MM.1S (cell line): Measurements from ENCODE around the gene RCN1.

Source experiments
- DNase-seq: peaks from one replicate; pipeline ENCODE4 v3.0.0-alpha.2; 2015
- H2AFZ ChIP-seq: fragments of 300-600 bp; sonication (generic); 2 replicates; pipeline ENCODE4 v1.6.0; 2016; ENCODE audit warnings: antibody characterized with exemption, low read length
- H3F3A ChIP-seq: fragments of 300-600 bp; sonication (generic); 2 replicates; pipeline ENCODE4 v1.6.1; 2016; ENCODE audit warnings: mild to moderate bottlenecking, antibody characterized with exemption, low read length, moderate library complexity, mixed read lengths; ENCODE audit not compliant: insufficient read depth
- H3K27ac ChIP-seq: fragments of 300-600 bp; sonication (generic); 2 replicates; pipeline ENCODE4 v1.5.1; 2016; ENCODE audit warnings: mild to moderate bottlenecking, low read length
- H3K27me3 ChIP-seq: fragments of 300-600 bp; sonication (generic); replicated peaks from 2 replicates; pipeline ENCODE4 v1.6.0; 2016; ENCODE audit warnings: low read length; ENCODE audit not compliant: insufficient read depth
- H3K36me3 ChIP-seq: fragments of 300-600 bp; sonication (generic); replicated peaks from 2 replicates; pipeline ENCODE4 v1.6.1; 2016; ENCODE audit warnings: mild to moderate bottlenecking, low read length, mixed read lengths; ENCODE audit not compliant: insufficient read depth
- H3K4me1 ChIP-seq: fragments of 300-600 bp; sonication (generic); 2 replicates; pipeline ENCODE4 v1.6.1; 2016; ENCODE audit warnings: low read length, mixed read lengths
- H3K4me2 ChIP-seq: fragments of 300-600 bp; sonication (generic); 2 replicates; pipeline ENCODE4 v1.6.0; 2016; ENCODE audit warnings: low read depth, low read length
- H3K4me3 ChIP-seq: fragments of 300-600 bp; sonication (generic); 2 replicates; pipeline ENCODE4 v1.5.1; 2016; ENCODE audit warnings: low read length, mixed read lengths
- H3K79me2 ChIP-seq: fragments of 300-600 bp; sonication (generic); 2 replicates; pipeline ENCODE4 v1.6.1; 2016; ENCODE audit warnings: mixed run types, low read length, mixed read lengths
- H3K9ac ChIP-seq: fragments of 300-600 bp; sonication (generic); 2 replicates; pipeline ENCODE4 v1.6.1; 2016; ENCODE audit warnings: low read length, mixed read lengths
- H3K9me2 ChIP-seq: fragments of 300-600 bp; sonication (generic); replicated peaks from 2 replicates; pipeline ENCODE4 v1.6.1; 2016; ENCODE audit warnings: mild to moderate bottlenecking, low read length, mixed read lengths; ENCODE audit not compliant: insufficient read depth
- H3K9me3 ChIP-seq: fragments of 300-600 bp; sonication (generic); replicated peaks from 2 replicates; pipeline ENCODE4 v1.6.1; 2016; ENCODE audit warnings: mild to moderate bottlenecking, low read length, mixed read lengths; ENCODE audit not compliant: insufficient read depth
- H4K20me1 ChIP-seq: fragments of 300-600 bp; sonication (generic); 2 replicates; pipeline ENCODE4 v1.6.1; 2016; ENCODE audit warnings: mild to moderate bottlenecking, low read length, moderate library complexity, mixed read lengths; ENCODE audit not compliant: insufficient read depth
- EZH2 ChIP-seq: fragments of 300-600 bp; sonication (generic); optimal IDR thresholded peaks from 2 replicates; pipeline ENCODE3; 2017; ENCODE audit warnings: low read depth, mild to moderate bottlenecking, antibody characterized with exemption, low read length, mixed read lengths
- EZH2phosphoT487 ChIP-seq: fragments of 300-600 bp; sonication (generic); IDR thresholded peaks from 2 replicates; pipeline ENCODE4 v1.6.1; 2018; ENCODE audit warnings: antibody characterized with exemption, low read length
- TF ChIP-seq, protein P1 (sequence below): fragments of 300-600 bp; sonication (generic); IDR thresholded peaks from 2 replicates; pipeline ENCODE4 v1.5.1; 2016; ENCODE audit warnings: antibody characterized with exemption, low read length, mixed read lengths

Gene RCN1

DNA sequence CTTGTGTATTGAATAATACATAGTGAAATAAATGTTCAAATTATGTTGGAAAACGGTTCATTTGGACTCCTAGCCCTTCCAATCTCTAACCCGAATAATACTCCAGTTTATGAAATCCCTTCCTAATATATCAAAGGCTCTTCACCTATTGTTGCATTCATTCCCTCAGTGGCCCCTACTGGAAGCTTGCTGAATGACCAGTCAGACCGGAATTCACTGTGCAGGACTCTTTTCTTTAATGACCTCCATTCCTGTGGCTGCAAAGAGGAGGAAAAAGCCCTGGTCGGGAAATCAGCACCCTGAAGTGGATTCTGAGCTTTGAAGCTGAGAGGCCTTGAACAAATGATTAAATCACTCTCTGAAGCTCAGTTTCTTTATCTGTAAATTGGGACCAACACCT, 19.1 kb upstream of the RCN1 start:
- no peak overlapping the region for H3K9ac ChIP-seq
- no peaks in the 10 kb centered on the region for H3K36me3 ChIP-seq
- H4K20me1 ChIP-seq = no peaks in the 10 kb centered on the region
- H3K27ac ChIP-seq = no peak overlapping the region
- no peaks in the 10 kb centered on the region for H3K9me2 ChIP-seq
- no peaks in the 10 kb centered on the region for H3K79me2 ChIP-seq
- H3K4me2 ChIP-seq = no peak overlapping the region
- DNase-seq = no peak
- H2AFZ ChIP-seq = no peak overlapping the region
- no peak overlapping the region for H3K4me3 ChIP-seq
- H3K27me3 ChIP-seq = no peaks in the 10 kb centered on the region
- no peak for TF ChIP-seq EZH2phosphoT487
- TF ChIP-seq, protein P1, sequence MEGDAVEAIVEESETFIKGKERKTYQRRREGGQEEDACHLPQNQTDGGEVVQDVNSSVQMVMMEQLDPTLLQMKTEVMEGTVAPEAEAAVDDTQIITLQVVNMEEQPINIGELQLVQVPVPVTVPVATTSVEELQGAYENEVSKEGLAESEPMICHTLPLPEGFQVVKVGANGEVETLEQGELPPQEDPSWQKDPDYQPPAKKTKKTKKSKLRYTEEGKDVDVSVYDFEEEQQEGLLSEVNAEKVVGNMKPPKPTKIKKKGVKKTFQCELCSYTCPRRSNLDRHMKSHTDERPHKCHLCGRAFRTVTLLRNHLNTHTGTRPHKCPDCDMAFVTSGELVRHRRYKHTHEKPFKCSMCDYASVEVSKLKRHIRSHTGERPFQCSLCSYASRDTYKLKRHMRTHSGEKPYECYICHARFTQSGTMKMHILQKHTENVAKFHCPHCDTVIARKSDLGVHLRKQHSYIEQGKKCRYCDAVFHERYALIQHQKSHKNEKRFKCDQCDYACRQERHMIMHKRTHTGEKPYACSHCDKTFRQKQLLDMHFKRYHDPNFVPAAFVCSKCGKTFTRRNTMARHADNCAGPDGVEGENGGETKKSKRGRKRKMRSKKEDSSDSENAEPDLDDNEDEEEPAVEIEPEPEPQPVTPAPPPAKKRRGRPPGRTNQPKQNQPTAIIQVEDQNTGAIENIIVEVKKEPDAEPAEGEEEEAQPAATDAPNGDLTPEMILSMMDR = peak; percentile 7; the same call in 1 of the 2 replicates
- no peaks in the 10 kb centered on the region for H3K9me3 ChIP-seq
- H3K4me1 ChIP-seq = peaks cover 5% of the 10 kb centered on the region; the same call in 1 of the 2 replicates
- H3F3A ChIP-seq = no peaks in the 10 kb centered on the region; the same call in 1 of the 2 replicates

DNA sequence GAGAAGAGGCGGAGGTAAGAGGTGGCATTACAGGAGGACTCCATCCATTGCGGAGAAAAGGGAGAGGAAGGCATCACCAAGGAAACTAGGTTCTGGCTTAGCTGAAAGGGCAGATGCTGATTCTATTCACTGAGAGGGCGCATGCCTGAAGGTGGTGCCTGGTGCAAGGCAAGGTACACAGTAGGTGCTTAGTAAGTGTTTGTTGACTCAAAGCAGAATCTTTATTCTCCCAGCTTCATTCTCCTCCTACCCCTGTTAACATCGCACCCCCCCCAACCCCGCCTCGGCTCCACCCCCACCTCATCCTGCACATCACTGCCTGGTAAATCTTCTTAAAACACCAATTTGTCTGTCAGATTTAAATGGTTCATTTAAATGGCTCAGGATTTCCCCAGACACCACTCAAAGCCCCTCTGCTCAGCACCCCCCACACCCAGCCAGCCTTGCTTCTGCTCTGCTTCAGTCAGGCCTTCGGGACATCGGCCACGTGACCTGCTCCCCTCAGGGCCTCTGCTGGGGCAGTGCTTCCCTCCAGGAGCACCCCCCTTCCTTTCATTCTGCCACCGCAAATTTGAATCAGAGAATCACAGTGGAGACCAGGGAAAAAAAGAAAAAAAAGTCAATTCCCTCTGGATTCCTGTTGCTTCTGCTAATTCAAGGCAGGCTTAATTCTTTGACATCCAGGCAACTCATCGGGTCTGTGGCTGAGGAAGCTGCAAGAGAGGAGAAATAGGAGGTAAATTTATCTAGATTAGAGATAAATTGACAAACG, 17.8 kb upstream of the RCN1 start:
- no peak for DNase-seq
- no peaks in the 10 kb centered on the region for H3K36me3 ChIP-seq
- H3K9ac ChIP-seq = no peak overlapping the region
- H3K9me2 ChIP-seq = no peaks in the 10 kb centered on the region
- H3F3A ChIP-seq = no peaks in the 10 kb centered on the region; the same call in 1 of the 2 replicates
- no peak overlapping the region for H3K4me3 ChIP-seq
- H4K20me1 ChIP-seq = no peaks in the 10 kb centered on the region
- no peak overlapping the region for H3K27ac ChIP-seq
- no peak overlapping the region for H3K4me2 ChIP-seq
- no peaks in the 10 kb centered on the region for H3K79me2 ChIP-seq
- no peaks in the 10 kb centered on the region for H3K27me3 ChIP-seq
- no peak overlapping the region for H2AFZ ChIP-seq
- H3K4me1 ChIP-seq = peaks cover 5% of the 10 kb centered on the region; the same call in 1 of the 2 replicates
- TF ChIP-seq EZH2phosphoT487 = no peak
- TF ChIP-seq, protein P1 = no peak
- TF ChIP-seq EZH2 = no peak
- H3K9me3 ChIP-seq = no peaks in the 10 kb centered on the region

DNA sequence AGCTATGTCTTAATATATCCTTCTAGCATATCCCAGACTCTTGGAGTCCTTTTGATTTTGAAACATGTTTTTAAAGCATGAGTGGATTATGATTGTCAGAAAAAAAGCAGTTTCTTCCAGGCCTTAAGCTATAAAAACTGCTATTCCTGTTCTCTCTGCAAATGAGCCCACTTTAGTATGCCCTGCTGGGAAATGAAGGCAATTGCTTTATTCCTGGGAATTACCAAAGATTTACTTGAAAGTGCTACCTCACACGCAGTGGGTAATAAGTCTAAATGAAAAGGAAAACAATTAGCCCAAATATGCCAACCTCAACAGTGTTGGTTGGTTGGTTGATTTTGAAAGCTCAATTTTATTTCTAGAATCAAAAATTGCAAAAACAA, 17.2 kb upstream of the RCN1 start:
- H3K4me2 ChIP-seq = no peak overlapping the region
- H3K79me2 ChIP-seq = no peaks in the 10 kb centered on the region
- TF ChIP-seq EZH2 (no peak), EZH2phosphoT487 (no peak)
- TF ChIP-seq, protein P1 = no peak
- H3K9me2 ChIP-seq = no peaks in the 10 kb centered on the region
- H2AFZ ChIP-seq = no peak overlapping the region
- H4K20me1 ChIP-seq = no peaks in the 10 kb centered on the region
- H3K9ac ChIP-seq = no peak overlapping the region
- DNase-seq = no peak
- no peak overlapping the region for H3K4me3 ChIP-seq
- no peaks in the 10 kb centered on the region for H3K27me3 ChIP-seq
- H3K36me3 ChIP-seq = no peaks in the 10 kb centered on the region
- H3K27ac ChIP-seq = no peak overlapping the region
- H3F3A ChIP-seq = no peaks in the 10 kb centered on the region; the same call in 1 of the 2 replicates
- peaks cover 5% of the 10 kb centered on the region; the same call in 1 of the 2 replicates for H3K4me1 ChIP-seq
- no peaks in the 10 kb centered on the region for H3K9me3 ChIP-seq
